DND-41 (cell line): ENCODE data around the gene LGALS8.

Experiments
- EZH2 ChIP-seq: IDR thresholded peaks from 3 replicates; pipeline ENCODE4 v1.6.1; 2012; ENCODE audit warnings: borderline replicate concordance, low read depth, mild to moderate bottlenecking, moderate library complexity, low read length, inconsistent platforms; ENCODE audit not compliant: severe bottlenecking
- TF ChIP-seq, protein P1 (sequence below): IDR thresholded peaks from 2 replicates; pipeline ENCODE4 v1.5.1; 2012; ENCODE audit warnings: borderline replicate concordance, low read length, moderate library complexity, mild to moderate bottlenecking; ENCODE audit not compliant: poor library complexity, severe bottlenecking; ENCODE audit errors: extremely low read depth

- TF ChIP-seq, protein P1, sequence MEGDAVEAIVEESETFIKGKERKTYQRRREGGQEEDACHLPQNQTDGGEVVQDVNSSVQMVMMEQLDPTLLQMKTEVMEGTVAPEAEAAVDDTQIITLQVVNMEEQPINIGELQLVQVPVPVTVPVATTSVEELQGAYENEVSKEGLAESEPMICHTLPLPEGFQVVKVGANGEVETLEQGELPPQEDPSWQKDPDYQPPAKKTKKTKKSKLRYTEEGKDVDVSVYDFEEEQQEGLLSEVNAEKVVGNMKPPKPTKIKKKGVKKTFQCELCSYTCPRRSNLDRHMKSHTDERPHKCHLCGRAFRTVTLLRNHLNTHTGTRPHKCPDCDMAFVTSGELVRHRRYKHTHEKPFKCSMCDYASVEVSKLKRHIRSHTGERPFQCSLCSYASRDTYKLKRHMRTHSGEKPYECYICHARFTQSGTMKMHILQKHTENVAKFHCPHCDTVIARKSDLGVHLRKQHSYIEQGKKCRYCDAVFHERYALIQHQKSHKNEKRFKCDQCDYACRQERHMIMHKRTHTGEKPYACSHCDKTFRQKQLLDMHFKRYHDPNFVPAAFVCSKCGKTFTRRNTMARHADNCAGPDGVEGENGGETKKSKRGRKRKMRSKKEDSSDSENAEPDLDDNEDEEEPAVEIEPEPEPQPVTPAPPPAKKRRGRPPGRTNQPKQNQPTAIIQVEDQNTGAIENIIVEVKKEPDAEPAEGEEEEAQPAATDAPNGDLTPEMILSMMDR: no peak
- no peak for TF ChIP-seq EZH2
Measured at GRCh38 chr1:236502579-236502971, 21.2 kb upstream of the LGALS8 start.
